ENCODE measurements around the gene KIAA1328.

DNA sequence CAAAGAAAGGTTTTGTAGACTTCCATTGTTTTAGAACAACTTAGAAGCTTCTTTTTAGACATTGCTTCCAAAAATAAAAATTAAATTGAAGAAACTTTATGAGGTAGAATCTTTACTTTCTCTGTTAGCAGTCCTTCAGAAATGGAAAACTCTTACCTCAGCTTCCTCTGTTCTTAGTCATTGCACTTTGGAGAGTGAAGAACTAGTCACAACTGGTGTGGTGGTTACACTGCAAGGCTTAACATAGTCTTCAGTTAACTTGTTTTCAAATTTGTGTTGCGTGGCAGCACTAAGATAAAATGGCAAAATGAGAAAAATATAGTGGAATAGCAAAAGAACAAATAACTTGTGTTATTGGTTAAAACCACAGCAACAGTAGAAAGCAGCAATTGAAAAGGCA lies 332.6 kb downstream of the KIAA1328 start:
- TF ChIP-seq, protein P1, sequence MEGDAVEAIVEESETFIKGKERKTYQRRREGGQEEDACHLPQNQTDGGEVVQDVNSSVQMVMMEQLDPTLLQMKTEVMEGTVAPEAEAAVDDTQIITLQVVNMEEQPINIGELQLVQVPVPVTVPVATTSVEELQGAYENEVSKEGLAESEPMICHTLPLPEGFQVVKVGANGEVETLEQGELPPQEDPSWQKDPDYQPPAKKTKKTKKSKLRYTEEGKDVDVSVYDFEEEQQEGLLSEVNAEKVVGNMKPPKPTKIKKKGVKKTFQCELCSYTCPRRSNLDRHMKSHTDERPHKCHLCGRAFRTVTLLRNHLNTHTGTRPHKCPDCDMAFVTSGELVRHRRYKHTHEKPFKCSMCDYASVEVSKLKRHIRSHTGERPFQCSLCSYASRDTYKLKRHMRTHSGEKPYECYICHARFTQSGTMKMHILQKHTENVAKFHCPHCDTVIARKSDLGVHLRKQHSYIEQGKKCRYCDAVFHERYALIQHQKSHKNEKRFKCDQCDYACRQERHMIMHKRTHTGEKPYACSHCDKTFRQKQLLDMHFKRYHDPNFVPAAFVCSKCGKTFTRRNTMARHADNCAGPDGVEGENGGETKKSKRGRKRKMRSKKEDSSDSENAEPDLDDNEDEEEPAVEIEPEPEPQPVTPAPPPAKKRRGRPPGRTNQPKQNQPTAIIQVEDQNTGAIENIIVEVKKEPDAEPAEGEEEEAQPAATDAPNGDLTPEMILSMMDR (conservative IDR thresholded peaks at IDR 0.05), result no peak
- no peak for TF ChIP-seq ZFX (IDR thresholded peaks at IDR 0.05)

All from C4-2B (cell line).